Mucosa of descending colon (tissue), 3 donors: ENCODE measurements around the gene ZBTB26. TPM values are rescaled to one million over a fixed set of nuclear protein-coding genes. Genes with fewer than 3 reads are reported as not detected.

ENCODE experiments used
- ATAC-seq: fragments of 200-7000 bp; cut with Tn5 transposase; one replicate; pipeline ENCODE4 v1.9.1; 2020; ENCODE audit warnings: mild to moderate bottlenecking, moderate library complexity
- DNase-seq, 3 donors: peaks; one replicate each; pipeline ENCODE4 v3.0.0-alpha.2; 2020
- H3K36me3 ChIP-seq: fragments of 200-600 bp; one replicate; pipeline ENCODE4 v1.8.0; 2021; ENCODE audit warnings: low read depth, mild to moderate bottlenecking
- H3K4me1 ChIP-seq: fragments of 200-600 bp; one replicate; pipeline ENCODE4 v1.8.0; 2021; ENCODE audit warnings: low read depth, mild to moderate bottlenecking
- H3K4me3 ChIP-seq: fragments of 200-600 bp; one replicate; pipeline ENCODE4 v1.8.0; 2021; ENCODE audit warnings: mild to moderate bottlenecking
- H3K9me3 ChIP-seq: fragments of 200-600 bp; one replicate; pipeline ENCODE4 v1.8.0; 2021; ENCODE audit warnings: mild to moderate bottlenecking
- CTCF ChIP-seq: fragments of 200-600 bp; IDR thresholded peaks from one replicate; pipeline ENCODE4 v1.8.0; 2022; ENCODE audit warnings: antibody characterized with exemption, mild to moderate bottlenecking
- intact Hi-C, 2 donors: fragments of 100-400 bp; cut with DNase I in 1 of 2; cut with micrococcal nuclease in 1 of 2; formaldehyde crosslinking; loops; one replicate each; pipeline versions ENCODE4 v1.11.0 to v1.11.1; 2022; cut with DNase I, micrococcal nuclease
- total RNA-seq, 3 donors: library from RNA; stranded (reverse); fragmentation: NEBNext Ultra II Directional in 2 of 3; extraction: Animal tissue kit (Norgen Biotek cat#: 25700) in 2 of 3; gene quantifications; one replicate each; pipeline versions ENCODE4 v1.2.1 to v1.2.4, GENCODE V29; 2021 to 2023
- donor health status: DM: no; HTN: no; CAD: no; lungs with moderate emphysema.
- donor health status: DM: no; HTN: no; CAD: no.
- donor health status: DM: no; HTN: yes; CAD: no.

ZBTB26 gene
- total RNA-seq, 3 donors from 2014 or later: 5.0 to 11.2 (median 5.1) TPM

- intact Hi-C loops: no loop called here
- ATAC-seq: peak; percentile 98
- Histone ChIP-seq H3K4me1 (peaks cover 11% of the 10 kb centered on the region), H3K4me3 (peak within 1 kb of the TSS; percentile 99), H3K9me3 (no peaks in the 10 kb centered on the region), H3K36me3 (no peaks in the 10 kb centered on the region)
- DNase-seq: peak; percentile 95 to 99 (median 98)
- no peak for TF ChIP-seq CTCF
Measured at GRCh38 chr9:122904823-122905710, 26.2 kb downstream of the ZBTB26 start, which contains the start of gene RC3H2. Gene RC3H2, minus strand, starts transcription at chr9:122905359. Its CDS starts 7,850 bp downstream, at chr9:122897509.

GRCh38 chr9:122904466-122904822 lies 26.9 kb downstream of the ZBTB26 start:
- ATAC-seq: peak; percentile 45

GRCh38 chr9:122900791-122901190 lies 30.5 kb downstream of the ZBTB26 start:
- no peak for DNase-seq
- no peak overlapping the region for H3K4me3 ChIP-seq
- intact Hi-C loops: no loop called here

More at GRCh38 chr9:122904466-122904822, 26.9 kb downstream of the ZBTB26 start:
- intact Hi-C loops: no loop called here
- Histone ChIP-seq H3K4me1 (peaks cover 11% of the 10 kb centered on the region), H3K4me3 (peak overlapping the region; percentile 99), H3K9me3 (no peaks in the 10 kb centered on the region), H3K36me3 (no peaks in the 10 kb centered on the region)
- TF ChIP-seq CTCF: no peak
- peak in 2 of 3 donors; percentile 43 to 55 for DNase-seq

GRCh38 chr9:122897969-122898368 lies 33.3 kb downstream of the ZBTB26 start:
- no peak for TF ChIP-seq CTCF
- H3K36me3 ChIP-seq: no peaks in the 10 kb centered on the region
- no peak for DNase-seq
- intact Hi-C loops: no loop called here
- H3K9me3 ChIP-seq: no peaks in the 10 kb centered on the region
- H3K4me1 ChIP-seq: peaks cover 4% of the 10 kb centered on the region
- no peak for ATAC-seq
- H3K4me3 ChIP-seq: no peak overlapping the region

More at GRCh38 chr9:122900791-122901190, 30.5 kb downstream of the ZBTB26 start:
- peaks cover 13% of the 10 kb centered on the region for H3K4me1 ChIP-seq
- no peaks in the 10 kb centered on the region for H3K9me3 ChIP-seq
- TF ChIP-seq CTCF: no peak
- no peaks in the 10 kb centered on the region for H3K36me3 ChIP-seq
- ATAC-seq: no peak

- TF ChIP-seq CTCF: no peak
- no peaks in the 10 kb centered on the region for H3K9me3 ChIP-seq
- intact Hi-C loops: no loop called here
- H3K4me3 ChIP-seq: no peak overlapping the region
- DNase-seq (no peak), ATAC-seq (peak; percentile 59)
- peaks cover 6% of the 10 kb centered on the region for H3K36me3 ChIP-seq
- H3K4me1 ChIP-seq: no peaks in the 10 kb centered on the region
Measured at GRCh38 chr9:122888480-122888879, 42.8 kb downstream of the ZBTB26 start.
